ENCODE data around the gene PRKAR1B.
"Not testable (repeated sequence)": the region's sequence is repeated elsewhere in the genome, so short reads cannot be mapped to it uniquely, and the experiment has no call there.

PRKAR1B gene

GRCh38 chr7:569071-569855 is 157.8 kb downstream of the PRKAR1B start:
- DNase-seq: no peak

- DNase-seq: no peak
These were observed 158.8 kb downstream of the PRKAR1B start for GRCh38 chr7:568031-568951.

- no peak for DNase-seq
These were observed 159.7 kb downstream of the PRKAR1B start for GRCh38 chr7:567305-567883.

DNA sequence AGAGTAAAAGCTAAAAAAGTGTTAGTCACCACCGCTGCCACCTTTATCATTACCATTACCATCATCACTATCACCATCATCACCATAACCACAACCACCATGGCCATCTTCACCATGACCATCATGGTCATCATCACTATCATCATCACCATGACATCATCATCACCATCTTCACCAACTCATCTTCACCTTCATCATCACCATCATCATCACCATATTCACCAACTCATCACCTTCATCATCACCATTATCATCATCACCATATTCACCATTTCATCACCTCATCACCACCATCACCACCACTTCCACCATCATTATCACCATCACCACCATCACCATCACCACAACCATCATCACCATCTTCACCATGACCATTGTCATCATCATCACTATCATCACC is 161.0 kb downstream of the PRKAR1B start:
- no peak for DNase-seq

DNA sequence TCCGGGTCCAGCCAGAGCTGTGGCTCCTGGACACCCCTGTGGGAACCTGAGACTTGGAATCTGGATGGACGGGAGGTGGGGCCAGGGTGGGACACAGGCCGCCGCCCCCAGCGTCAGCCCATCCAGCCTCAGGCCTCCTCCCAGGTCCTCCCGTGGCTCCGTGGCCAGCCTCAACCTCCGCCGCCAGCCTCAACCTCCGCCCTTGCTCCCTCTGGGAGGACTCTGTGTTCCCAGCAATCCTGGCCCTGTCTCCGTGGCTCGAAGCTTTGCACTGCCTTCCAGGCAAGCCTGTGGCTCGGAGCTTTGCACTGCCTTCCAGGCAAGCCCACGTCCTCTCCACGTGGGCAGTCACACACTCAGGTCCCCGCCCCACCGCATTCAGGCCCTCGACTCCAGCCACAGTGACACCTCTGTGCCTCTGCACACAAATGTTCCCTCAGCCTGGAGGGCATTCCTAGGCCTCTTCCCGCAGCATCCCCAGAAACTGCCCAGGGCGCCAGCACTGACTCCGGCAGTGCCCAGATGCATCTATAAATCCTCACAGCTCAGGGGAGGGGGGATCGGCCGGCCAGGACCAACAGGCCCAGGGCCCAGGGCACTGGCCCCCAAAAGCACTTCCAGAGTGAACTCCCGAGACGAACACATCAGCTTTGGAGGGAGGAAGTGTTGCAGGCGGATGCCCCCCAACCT is 162.8 kb downstream of the PRKAR1B start:
- DNase-seq: no peak

- DNase-seq: no peak
These were observed 163.4 kb downstream of the PRKAR1B start for GRCh38 chr7:563629-564170.

GRCh38 chr7:562789-563628 is 164.1 kb downstream of the PRKAR1B start:
- DNase-seq: no peak

GRCh38 chr7:562374-562675 is 164.8 kb downstream of the PRKAR1B start:
- no peak for DNase-seq

DNA sequence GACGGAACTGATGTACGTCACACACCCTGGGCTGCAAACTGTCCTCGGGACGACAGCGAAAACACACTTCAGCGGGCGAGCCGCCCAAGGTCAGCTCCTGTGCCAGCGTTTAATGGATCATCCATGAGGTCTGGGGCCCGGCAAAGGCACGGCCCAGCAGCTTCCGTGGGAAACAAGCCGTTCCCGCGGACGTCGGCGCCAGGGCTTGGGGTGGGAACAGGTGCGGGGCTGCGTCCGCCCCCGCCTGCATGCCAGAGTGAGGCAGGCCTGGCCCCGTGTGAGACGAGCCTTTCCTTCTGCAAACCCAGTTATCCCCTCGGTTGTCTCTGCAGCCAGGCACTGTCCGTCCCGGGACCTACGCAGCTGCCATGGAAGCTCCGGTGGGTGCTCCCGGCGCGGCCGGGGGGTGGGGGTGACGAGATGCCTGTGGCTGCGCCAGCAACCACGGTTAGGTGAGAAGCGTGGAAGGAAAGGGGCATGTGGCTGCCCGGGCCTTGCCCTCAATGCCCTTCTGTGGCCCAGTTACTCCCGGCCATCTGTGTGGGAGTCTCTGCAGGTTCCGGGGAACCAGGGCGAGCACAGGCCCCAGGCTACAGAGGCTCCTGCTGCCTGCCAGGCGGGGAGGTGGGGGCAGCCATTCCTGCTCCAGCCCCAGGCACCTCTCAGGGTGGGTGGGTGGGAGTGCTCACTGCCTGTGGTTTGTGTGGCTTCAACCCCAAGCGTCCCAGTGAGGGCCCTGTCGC is 165.3 kb downstream of the PRKAR1B start:
- no peak for DNase-seq

DNA sequence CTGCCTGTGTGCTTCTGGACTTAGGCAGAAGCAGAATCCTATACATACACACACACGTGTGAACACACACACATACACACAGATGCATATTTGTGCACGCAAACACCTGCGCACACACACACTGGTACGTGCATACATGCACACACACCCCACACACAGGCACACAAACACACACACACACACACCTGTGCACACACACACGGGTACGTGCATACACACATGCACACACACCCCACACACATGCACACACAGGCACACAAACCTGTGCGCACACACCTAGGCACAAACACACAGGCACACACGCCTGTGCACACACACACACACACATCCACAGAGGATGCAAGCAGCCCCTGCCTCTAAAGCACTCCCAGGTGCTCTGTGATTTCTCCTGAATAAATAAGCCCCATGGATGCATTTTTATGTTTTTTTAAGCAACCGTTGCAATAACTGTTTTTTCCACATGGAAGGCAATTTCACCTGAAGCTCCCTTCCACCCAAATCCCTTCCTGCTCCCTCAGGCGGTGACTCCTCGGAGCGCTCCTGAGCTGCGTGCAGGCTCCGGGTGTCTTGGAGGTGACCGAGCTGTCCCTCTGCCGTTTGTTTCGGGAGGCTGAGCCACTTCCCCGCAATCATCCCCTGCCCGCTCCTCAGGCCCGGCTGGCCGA is 166.0 kb downstream of the PRKAR1B start:
- no peak for DNase-seq

- DNase-seq: no peak
These were observed 167.7 kb downstream of the PRKAR1B start for GRCh38 chr7:559396-559705.

- no peak for DNase-seq
These were observed 169.6 kb downstream of the PRKAR1B start for GRCh38 chr7:557558-557881.

DNA sequence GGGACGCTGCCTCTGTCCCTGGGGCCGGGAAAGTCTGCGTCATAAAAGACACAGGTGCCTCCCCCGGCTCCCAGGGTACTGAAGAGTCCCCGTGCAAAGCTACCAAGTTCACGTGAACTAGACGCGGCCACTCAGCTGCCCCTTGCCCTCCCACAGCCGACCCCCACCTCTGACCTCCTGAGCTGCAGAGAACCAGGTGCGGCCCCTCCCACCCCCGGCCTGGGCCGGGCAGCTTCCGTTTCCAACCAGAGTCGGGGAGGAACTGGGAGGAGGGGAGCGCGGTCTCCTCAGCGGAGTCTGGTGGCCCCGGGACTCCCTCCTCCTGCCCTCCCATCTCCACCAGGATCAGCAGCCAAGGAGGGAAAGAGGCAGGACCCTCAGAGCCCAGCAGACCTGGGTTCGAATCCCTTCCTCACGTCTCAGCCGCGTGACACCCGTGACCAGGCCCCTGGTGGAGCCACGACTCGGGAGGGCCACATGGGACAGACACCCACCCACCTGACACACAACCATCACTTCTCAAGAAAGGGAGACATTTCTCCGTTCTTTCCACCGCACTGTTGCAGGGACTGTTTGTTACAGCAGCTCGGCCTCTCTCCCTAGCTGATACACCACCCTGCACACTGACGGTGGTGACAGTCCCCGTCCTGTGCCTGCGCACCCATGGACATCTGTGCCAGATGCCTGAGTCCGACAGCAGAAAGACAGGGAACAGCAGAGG is 170.1 kb downstream of the PRKAR1B start:
- DNase-seq: no peak

DNA sequence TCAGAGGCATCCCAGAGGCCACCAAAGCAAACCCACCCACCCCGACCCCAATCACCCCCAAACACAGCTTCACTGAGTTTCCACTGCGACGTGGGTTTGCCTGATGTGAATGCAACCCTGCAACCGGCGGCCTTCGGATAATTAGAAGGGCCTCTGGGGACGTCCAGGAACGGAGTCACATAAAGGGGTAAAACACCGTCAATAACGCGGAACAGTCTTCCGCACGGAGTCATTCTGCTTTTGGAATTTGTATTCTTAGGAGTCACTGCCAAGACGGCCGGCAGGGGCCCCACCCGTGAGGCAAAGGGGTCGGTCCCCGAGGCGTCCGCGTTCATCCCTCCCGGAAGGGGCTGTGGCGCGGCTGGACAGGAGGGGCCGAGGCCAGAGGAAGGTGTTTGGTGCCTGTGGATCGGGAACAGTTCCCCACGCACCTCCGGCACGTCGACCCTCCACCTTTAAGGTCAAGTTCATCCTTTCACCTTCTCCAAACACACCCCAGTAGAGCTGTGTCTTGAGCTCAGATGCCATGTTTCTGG is 170.7 kb downstream of the PRKAR1B start:
- DNase-seq: no peak

DNA sequence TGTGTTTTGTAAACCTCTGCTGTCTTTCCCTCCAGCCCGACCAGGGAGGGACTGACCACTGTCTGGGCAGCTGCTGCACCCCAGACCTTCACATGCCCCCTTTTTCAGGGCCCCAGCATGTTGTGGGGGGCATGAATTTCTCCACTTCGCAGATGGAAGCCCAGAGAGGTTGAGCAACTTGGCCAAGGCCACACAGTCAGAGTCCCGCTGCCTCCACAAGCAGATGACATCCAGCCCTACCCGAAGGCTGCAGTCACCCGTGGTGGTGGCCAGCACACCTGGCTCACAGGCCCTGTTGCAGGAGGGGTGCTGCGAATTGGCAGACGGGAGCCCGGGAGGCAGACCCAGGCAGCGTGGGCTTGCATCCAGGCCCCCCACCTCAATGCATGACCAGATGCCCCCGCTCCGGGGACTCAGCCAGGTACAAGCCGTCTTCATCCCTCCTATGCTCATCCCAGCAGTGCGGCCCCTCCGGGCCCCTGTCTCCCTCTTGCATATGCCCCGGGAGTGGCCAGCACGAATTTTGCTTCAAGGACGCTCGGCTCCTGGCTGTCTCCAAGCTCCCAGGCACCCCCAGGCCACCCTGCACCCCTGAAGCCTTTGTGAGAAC is 171.4 kb downstream of the PRKAR1B start:
- DNase-seq: no peak

DNA sequence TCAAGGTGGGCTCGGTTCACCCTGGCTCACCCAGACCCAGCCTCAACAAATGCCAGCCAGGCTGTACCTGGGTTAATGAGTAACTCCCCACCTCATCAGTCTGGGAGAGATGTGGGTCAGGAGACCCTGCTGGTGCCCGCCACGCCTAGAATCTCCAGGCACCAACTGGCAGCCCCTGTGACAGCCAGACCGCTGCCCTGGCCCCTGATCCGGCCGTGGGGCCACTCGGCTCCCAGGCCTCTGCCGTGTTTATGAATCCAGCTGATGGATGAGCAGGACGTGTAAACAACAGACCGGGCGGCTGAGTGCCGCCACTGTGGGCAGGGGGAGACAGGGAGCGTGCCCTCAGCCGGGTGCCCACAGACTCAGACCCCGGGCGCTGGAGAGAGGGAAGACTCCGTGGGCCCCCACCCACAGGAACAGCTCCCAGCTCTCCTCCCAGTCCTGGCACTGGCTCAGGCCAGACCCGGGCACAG is 173.4 kb downstream of the PRKAR1B start:
- DNase-seq: no peak

- no peak for DNase-seq
These were observed 174.0 kb downstream of the PRKAR1B start for GRCh38 chr7:552868-553635.

DNA sequence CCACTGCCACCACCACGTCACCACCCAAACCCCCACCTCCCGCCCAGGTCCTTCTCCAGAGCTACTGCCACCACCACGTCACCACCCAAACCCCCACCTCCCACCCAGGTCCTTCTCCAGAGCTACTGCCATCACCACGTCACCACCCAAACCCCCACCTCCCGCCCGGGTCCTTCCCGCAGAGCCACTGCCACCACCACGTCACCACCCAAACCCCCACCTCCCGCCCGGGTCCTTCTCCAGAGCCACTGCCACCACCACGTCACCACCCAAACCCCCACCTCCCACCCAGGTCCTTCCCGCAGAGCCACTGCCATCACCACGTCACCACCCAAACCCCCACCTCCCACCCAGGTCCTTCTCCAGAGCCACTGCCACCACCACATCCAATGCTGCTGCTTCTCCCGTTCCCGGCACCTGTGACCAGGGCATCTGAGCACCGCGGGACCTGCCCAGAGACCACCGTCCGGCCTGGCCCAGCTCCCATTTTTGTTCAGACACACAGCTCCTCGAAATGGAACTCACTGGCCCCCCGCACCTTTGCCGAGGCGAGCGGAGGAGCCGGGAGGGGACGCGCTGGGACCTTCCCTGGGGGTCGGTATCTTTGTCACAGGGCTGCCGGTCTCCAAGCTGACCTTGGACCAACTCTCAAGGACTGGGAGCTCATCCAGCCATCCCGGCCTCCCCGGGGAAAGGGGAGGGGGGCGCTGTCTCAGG is 174.8 kb downstream of the PRKAR1B start:
- not testable (repeated sequence) for DNase-seq

All from CD4-positive, alpha-beta T cell treated with Interleukin-6 for 4 hours (primary cell).